RWPE2 (cell line): Measurements from ENCODE around the gene ANAPC15.

ENCODE experiments used
- ATAC-seq: fragments of 200-7000 bp; cut with Tn5 transposase; 3 replicates; pipeline ENCODE4 v1.9.1; 2021; ENCODE audit warnings: low read depth
- DNase-seq: peaks from one replicate; pipeline ENCODE4 v3.0.0-alpha.2; 2020; ENCODE audit warnings: low spot score
- H3K27ac ChIP-seq: fragments of 450-650 bp; 2 replicates; pipeline ENCODE4 v1.5.1; 2017; ENCODE audit warnings: mild to moderate bottlenecking; ENCODE audit not compliant: poor library complexity, severe bottlenecking
- H3K27me3 ChIP-seq: fragments of 250-450 bp; sonication (Bioruptor Pico); 2 replicates; pipeline ENCODE4 v1.5.1; 2021; ENCODE audit warnings: mild to moderate bottlenecking, moderate library complexity; ENCODE audit not compliant: insufficient read depth, poor library complexity, severe bottlenecking
- H3K36me3 ChIP-seq: fragments of 250-450 bp; sonication (Bioruptor Pico); 2 replicates; pipeline ENCODE4 v1.5.1; 2020; ENCODE audit warnings: low read depth, mild to moderate bottlenecking, moderate library complexity
- H3K4me1 ChIP-seq: fragments of 250-450 bp; sonication (Bioruptor Pico); 2 replicates; pipeline ENCODE4 v1.5.1; 2021; ENCODE audit warnings: mild to moderate bottlenecking, moderate library complexity; ENCODE audit not compliant: insufficient read depth, poor library complexity, severe bottlenecking
- H3K4me3 ChIP-seq: fragments of 250-450 bp; sonication (Bioruptor Pico); 2 replicates; pipeline ENCODE4 v1.5.1; 2021; ENCODE audit warnings: mild to moderate bottlenecking, moderate library complexity; ENCODE audit not compliant: severe bottlenecking
- H3K9me3 ChIP-seq: fragments of 250-450 bp; sonication (Bioruptor Pico); 2 replicates; pipeline ENCODE4 v1.5.1; 2021; ENCODE audit warnings: mild to moderate bottlenecking, moderate library complexity; ENCODE audit not compliant: severe bottlenecking
- CTCF ChIP-seq: fragments of 450-650 bp; IDR thresholded peaks from one replicate; pipeline ENCODE4 v1.5.1; 2017; ENCODE audit warnings: mild to moderate bottlenecking, moderate library complexity; ENCODE audit not compliant: poor library complexity, severe bottlenecking

The ANAPC15 gene

DNA sequence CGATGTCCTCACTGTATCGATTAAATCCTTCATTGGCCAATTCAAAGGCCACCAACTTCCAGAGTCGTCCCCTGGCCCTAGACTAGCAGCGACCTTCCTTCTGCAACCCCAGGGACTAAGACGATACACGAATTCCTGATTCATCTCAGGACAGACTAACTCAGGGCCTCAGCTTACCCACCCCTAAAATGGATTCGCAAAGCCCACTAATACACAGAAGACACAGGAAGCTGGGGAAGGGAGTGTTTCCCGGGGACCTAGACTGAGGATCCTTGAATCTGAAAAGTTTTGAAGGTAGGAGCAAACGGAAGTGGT is 9.9 kb downstream of the ANAPC15 start:
- Histone ChIP-seq H3K36me3 (peaks cover 37% of the 10 kb centered on the region), H3K27me3 (no peaks in the 10 kb centered on the region), H3K27ac (peak overlapping the region; percentile 81), H3K4me3 (peak overlapping the region; percentile 89), H3K9me3 (no peaks in the 10 kb centered on the region), H3K4me1 (peaks cover 8% of the 10 kb centered on the region)
- no peak for DNase-seq
- no peak for TF ChIP-seq CTCF
- no peak for ATAC-seq

DNA sequence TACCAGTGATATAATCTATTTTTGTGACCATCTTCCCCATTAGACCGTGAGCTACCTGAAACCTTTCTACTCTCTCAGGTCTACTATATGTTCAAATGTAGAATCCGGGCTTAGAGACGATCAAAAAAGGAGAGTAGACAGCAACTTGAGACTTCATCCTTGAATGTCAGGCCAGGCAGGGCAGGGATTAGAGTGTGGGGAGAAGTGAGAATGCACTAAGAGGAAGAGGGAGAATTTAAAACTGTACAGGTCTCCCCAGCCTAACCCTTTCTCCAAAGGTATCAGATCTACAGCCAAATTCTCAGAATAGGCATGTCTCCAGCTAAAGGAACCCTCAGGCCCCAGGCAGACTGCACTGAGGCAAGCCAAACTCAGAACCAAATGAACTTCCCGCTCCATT is 10.3 kb downstream of the ANAPC15 start:
- ATAC-seq, result no peak
- Histone ChIP-seq H3K4me1 (peaks cover 8% of the 10 kb centered on the region), H3K27me3 (no peaks in the 10 kb centered on the region), H3K36me3 (peaks cover 42% of the 10 kb centered on the region), H3K9me3 (no peaks in the 10 kb centered on the region), H3K27ac (peak overlapping the region; percentile 81), H3K4me3 (peak overlapping the region; percentile 89)
- no peak for TF ChIP-seq CTCF
- no peak for DNase-seq

DNA sequence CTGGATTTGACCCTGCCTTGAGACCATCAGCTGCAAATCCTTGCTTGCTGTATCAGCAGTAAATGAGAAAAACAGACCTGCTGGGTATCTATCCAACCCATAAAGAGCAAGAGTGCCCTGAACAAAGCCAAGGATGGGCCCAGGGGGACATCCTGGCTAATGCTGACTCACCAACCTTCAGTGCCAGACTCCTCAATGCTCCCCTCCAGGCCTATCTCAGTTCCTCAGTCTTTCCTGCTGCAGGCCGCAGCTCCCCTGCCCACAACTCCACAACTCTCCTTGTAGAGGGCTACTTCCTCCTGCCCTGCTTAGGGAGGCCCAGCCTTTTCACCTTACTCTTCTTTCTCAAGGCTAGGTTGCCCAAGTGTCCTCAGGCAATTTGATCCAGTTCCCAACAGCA is 12.0 kb downstream of the ANAPC15 start:
- no peak for TF ChIP-seq CTCF
- H3K36me3 ChIP-seq, result peaks cover 54% of the 10 kb centered on the region
- ATAC-seq, result no peak

GRCh38 chr11:72100009-72100408 is 12.5 kb downstream of the ANAPC15 start:
- H3K27me3 ChIP-seq, result no peaks in the 10 kb centered on the region
- no peaks in the 10 kb centered on the region for H3K9me3 ChIP-seq
- H3K27ac ChIP-seq, result no peak overlapping the region
- TF ChIP-seq CTCF, result no peak
- no peak for ATAC-seq
- H3K4me1 ChIP-seq, result peaks cover 8% of the 10 kb centered on the region
- peaks cover 55% of the 10 kb centered on the region for H3K36me3 ChIP-seq
- DNase-seq, result no peak
- H3K4me3 ChIP-seq, result no peak overlapping the region

More for the DNA sequence above, 12.0 kb downstream of the ANAPC15 start:
- Histone ChIP-seq H3K9me3 (no peaks in the 10 kb centered on the region), H3K27me3 (no peaks in the 10 kb centered on the region), H3K27ac (peak overlapping the region; percentile 81), H3K4me3 (no peak overlapping the region), H3K4me1 (peaks cover 8% of the 10 kb centered on the region)
- no peak for DNase-seq

DNA sequence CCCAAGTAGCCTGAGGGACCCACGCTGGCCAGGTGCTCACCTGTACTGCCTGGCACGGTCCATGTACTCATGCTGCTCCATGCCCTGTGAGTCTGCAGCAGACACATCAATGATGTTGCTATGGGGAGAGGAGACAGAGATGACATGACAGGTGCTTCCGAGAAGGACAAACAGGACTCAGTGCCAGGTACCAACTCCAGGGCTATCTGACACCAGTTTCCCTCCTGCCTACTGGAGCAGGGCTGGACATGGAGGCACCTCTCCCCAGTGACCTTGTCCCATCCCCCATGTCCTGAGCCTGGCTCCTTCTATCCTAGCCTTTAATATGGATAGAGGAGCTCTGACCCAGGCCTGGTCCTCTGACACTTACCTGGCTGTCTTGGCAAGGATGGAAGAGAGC is 13.8 kb downstream of the ANAPC15 start:
- Histone ChIP-seq H3K27ac (no peak overlapping the region), H3K27me3 (no peaks in the 10 kb centered on the region), H3K4me3 (no peak overlapping the region), H3K9me3 (no peaks in the 10 kb centered on the region), H3K36me3 (peaks cover 63% of the 10 kb centered on the region), H3K4me1 (peaks cover 8% of the 10 kb centered on the region)
- DNase-seq (no peak), ATAC-seq (no peak)
- no peak for TF ChIP-seq CTCF
